HCT116 (cell line): ENCODE measurements around the gene SOST. TPM values are rescaled to one million over a fixed set of nuclear protein-coding genes. Genes with fewer than 3 reads are reported as not detected.

Experiments
- ATAC-seq: fragments of 200-7000 bp; cut with Tn5 transposase; 2 replicates; pipeline ENCODE4 v1.9.1; 2020; ENCODE audit warnings: mild to moderate bottlenecking, moderate library complexity
- BruUV-seq: library from RNA; stranded (reverse); fragments of 400-500 nt; replicated peaks from 2 replicates; lab custom pipeline; 2021; lab: Mats Ljungman, UMichigan
- CTCF ChIA-PET: fragments of 300-600 bp; sonication (Branson Sonifier 250); formaldehyde crosslinking; loops from one replicate; lab custom pipeline; 2021; ENCODE audit warnings: antibody characterized with exemption; lab: Charles Lee
- POLR2A ChIA-PET: fragments of 300-600, 350-600 bp; sonication (Branson Sonifier 250); formaldehyde crosslinking; loops from one replicate; lab custom pipeline; 2021; ENCODE audit warnings: antibody characterized with exemption; lab: Charles Lee
- RAD21 ChIA-PET, 2 experiments: fragments of 300-600 bp; sonication (Branson Sonifier 250); formaldehyde crosslinking; loops; one replicate each; lab custom pipeline; 2023; ENCODE audit warnings: low total read pairs in 2 of 2; ENCODE audit not compliant: uncharacterized antibody in 2 of 2, unreplicated experiment in 2 of 2, low non-redundant PET in 1 of 2; lab: Charles Lee
- DNase-seq: peaks from one replicate; pipeline ENCODE4 v3.0.0-alpha.2; 2010; ENCODE audit warnings: low read depth, low spot score
- H2AFZ ChIP-seq: fragments of 200-600 bp; shearing (Covaris generic), sonication (generic); 2 replicates; pipeline ENCODE4 v1.6.1; 2017; ENCODE audit warnings: low read depth, mixed run types, mixed read lengths, antibody characterized with exemption, low read length; ENCODE audit not compliant: poor library complexity, severe bottlenecking
- H3K27ac ChIP-seq: 2 replicates; pipeline ENCODE4 v1.5.1; 2012; ENCODE audit warnings: low read depth, low read length
- H3K27me3 ChIP-seq: fragments of 200-600 bp; sonication (generic); 2 replicates; pipeline ENCODE4 v1.6.1; 2016; ENCODE audit warnings: mixed run types, low read length, mixed read lengths; ENCODE audit not compliant: insufficient read depth
- H3K36me3 ChIP-seq, 2 experiments: fragments of 200-500 bp in 1 of 2; fragments of 200-600 bp in 1 of 2; sonication (Bioruptor generic) in 1 of 2; sonication (generic) in 1 of 2; 2 replicates each; pipeline versions ENCODE4 v1.5.1 to v1.6.1; 2014 to 2016; ENCODE audit warnings: low read length in 2 of 2, inconsistent platforms in 1 of 2, mixed read lengths in 1 of 2, mixed run types in 1 of 2; ENCODE audit not compliant: insufficient read depth in 2 of 2, control insufficient read depth in 1 of 2
- H3K4me1 ChIP-seq, 2 experiments: fragments of 200-600 bp in 1 of 2; sonication (generic) in 1 of 2; 2 replicates each; pipeline versions ENCODE4 v1.5.1 to v1.6.1; 2012 to 2017; ENCODE audit warnings: low read length in 2 of 2, inconsistent platforms in 1 of 2, mild to moderate bottlenecking in 1 of 2, mixed read lengths in 1 of 2, mixed run types in 1 of 2, moderate library complexity in 1 of 2; ENCODE audit not compliant: insufficient read depth in 2 of 2, control insufficient read depth in 1 of 2
- H3K4me2 ChIP-seq: fragments of 200-600 bp; sonication (generic); 2 replicates; pipeline ENCODE4 v1.6.1; 2017; ENCODE audit warnings: mixed run types, low read length, mixed read lengths
- H3K4me3 ChIP-seq, 2 experiments: fragments of 200-600 bp in 1 of 2; sonication (generic) in 1 of 2; replicated peaks in 1 of 2; 2 replicates each; pipeline ENCODE4 v1.5.1; 2011 to 2016; ENCODE audit warnings: low read length in 2 of 2, control low read depth in 1 of 2, low read depth in 1 of 2, mild to moderate bottlenecking in 1 of 2, mixed read lengths in 1 of 2, mixed run types in 1 of 2
- H3K79me2 ChIP-seq: fragments of 200-600 bp; sonication (generic); 2 replicates; pipeline ENCODE4 v1.6.1; 2017; ENCODE audit warnings: mild to moderate bottlenecking, mixed run types, low read length, moderate library complexity, mixed read lengths; ENCODE audit not compliant: insufficient read depth
- H3K9ac ChIP-seq: fragments of 200-600 bp; sonication (generic); 2 replicates; pipeline ENCODE4 v1.6.1; 2016; ENCODE audit warnings: low read length, mixed read lengths
- H3K9me2 ChIP-seq: fragments of 200-600 bp; sonication (generic), shearing (Covaris generic); 2 replicates; pipeline ENCODE4 v1.6.1; 2017; ENCODE audit warnings: mixed run types, mild to moderate bottlenecking, moderate library complexity; ENCODE audit not compliant: insufficient read depth
- H3K9me3 ChIP-seq, 2 experiments: fragments of 200-500 bp in 1 of 2; fragments of 200-600 bp in 1 of 2; sonication (Bioruptor generic) in 1 of 2; sonication (generic) in 1 of 2; 2 replicates each; pipeline ENCODE4 v1.6.1; 2014 to 2017; ENCODE audit warnings: low read length in 2 of 2, mixed read lengths in 2 of 2, inconsistent platforms in 1 of 2, low read depth in 1 of 2, mild to moderate bottlenecking in 1 of 2, mixed run types in 1 of 2, moderate library complexity in 1 of 2; ENCODE audit not compliant: control insufficient read depth in 1 of 2, insufficient read depth in 1 of 2
- H4K20me1 ChIP-seq: fragments of 200-600 bp; sonication (generic), shearing (Covaris generic); 2 replicates; pipeline ENCODE4 v1.6.1; 2017; ENCODE audit warnings: mixed run types, mild to moderate bottlenecking, moderate library complexity; ENCODE audit not compliant: insufficient read depth
- ATF3 ChIP-seq: IDR thresholded peaks from 2 replicates; pipeline ENCODE4 v1.6.1; 2012
- CEBPB ChIP-seq: IDR thresholded peaks from 2 replicates; pipeline ENCODE4 v1.6.1; 2012; ENCODE audit warnings: low read depth
- EGR1 ChIP-seq: IDR thresholded peaks from 2 replicates; pipeline ENCODE4 v1.6.1; 2012; ENCODE audit warnings: low read depth
- ELF1 ChIP-seq: IDR thresholded peaks from 2 replicates; pipeline ENCODE4 v1.6.1; 2012; ENCODE audit warnings: low read depth, borderline replicate concordance
- EZH2phosphoT487 ChIP-seq: fragments of 200-600 bp; IDR thresholded peaks from 2 replicates; pipeline ENCODE4 v1.6.1; 2018; ENCODE audit warnings: antibody characterized with exemption, borderline replicate concordance
- FOSL1 ChIP-seq: IDR thresholded peaks from 2 replicates; pipeline ENCODE4 v1.6.1; 2012; ENCODE audit warnings: low read depth
- JUND ChIP-seq: IDR thresholded peaks from 2 replicates; pipeline ENCODE4 v1.6.1; 2012
- POLR2A ChIP-seq: IDR thresholded peaks from 2 replicates; pipeline ENCODE4 v1.7.0; 2011; ENCODE audit warnings: borderline replicate concordance; ENCODE audit not compliant: insufficient read depth, insufficient read length; ENCODE audit errors: extremely low read depth
- POLR2AphosphoS5 ChIP-seq: IDR thresholded peaks from 2 replicates; pipeline ENCODE4 v1.6.1; 2011; ENCODE audit warnings: mild to moderate bottlenecking, low read depth, low read length, moderate library complexity
- RAD21 ChIP-seq: IDR thresholded peaks from 2 replicates; pipeline ENCODE4 v1.6.1; 2012; ENCODE audit warnings: low read depth, mild to moderate bottlenecking
- REST ChIP-seq: IDR thresholded peaks from 2 replicates; pipeline ENCODE4 v1.6.1; 2012; ENCODE audit warnings: low read depth
- SIN3A ChIP-seq: IDR thresholded peaks from 2 replicates; pipeline ENCODE4 v1.6.1; 2012; ENCODE audit warnings: low read depth
- SP1 ChIP-seq: IDR thresholded peaks from 2 replicates; pipeline ENCODE4 v1.6.1; 2012; ENCODE audit warnings: low read depth
- SRF ChIP-seq: IDR thresholded peaks from 2 replicates; pipeline ENCODE4 v1.6.1; 2012; ENCODE audit warnings: low read depth
- TCF7L2 ChIP-seq: IDR thresholded peaks from 2 replicates; pipeline ENCODE4 v1.7.0; 2011; ENCODE audit warnings: borderline replicate concordance, inconsistent platforms; ENCODE audit not compliant: insufficient read depth, insufficient read length; ENCODE audit errors: extremely low read depth
- YY1 ChIP-seq: IDR thresholded peaks from 2 replicates; pipeline ENCODE4 v1.6.1; 2011; ENCODE audit warnings: low read length, low read depth, moderate library complexity, mild to moderate bottlenecking; ENCODE audit not compliant: insufficient replicate concordance; ENCODE audit errors: extremely low read depth
- ZFX ChIP-seq: fragments of 450-650 bp; IDR thresholded peaks from 2 replicates; pipeline ENCODE4 v1.6.1; 2017
- ZNF274 ChIP-seq: fragments of 200-500 bp; sonication (Bioruptor generic); IDR thresholded peaks from 2 replicates; pipeline ENCODE4 v1.6.1; 2014; ENCODE audit warnings: mild to moderate bottlenecking, low read depth, low read length, inconsistent platforms
- intact Hi-C: fragments of 100-400 bp; cut with micrococcal nuclease; formaldehyde crosslinking; loops from 2 replicates; pipeline ENCODE4 v1.10.0; 2022
- total RNA-seq: library from RNA; stranded (reverse); gene quantifications from one replicate; pipeline ENCODE4 v1.2.1, GENCODE V29; 2021; ENCODE audit not compliant: unreplicated experiment
- TF ChIP-seq, protein P1 (sequence below): IDR thresholded peaks from 2 replicates; pipeline ENCODE4 v1.6.1; 2012

SOST gene
- total RNA-seq, 1 experiment from 2014 or later: not detected

- intact Hi-C loops: no loop called here
- Histone ChIP-seq H3K79me2 (no peaks in the 10 kb centered on the region), H3K4me1 (peaks cover 0 to 16% of the 10 kb centered on the region in 2 experiments; a peak in 2 of 4 replicates), H2AFZ (no peak overlapping the region), H3K36me3 (no peaks in the 10 kb centered on the region), H3K9ac (no peak overlapping the region), H3K9me2 (no peaks in the 10 kb centered on the region), H3K27me3 (no peaks in the 10 kb centered on the region), H4K20me1 (no peaks in the 10 kb centered on the region), H3K27ac (no peak overlapping the region), H3K4me3 (no peak overlapping the region), H3K9me3 (no peaks in the 10 kb centered on the region), H3K4me2 (no peak overlapping the region)
- BruUV-seq: no TSS peak
- CTCF ChIA-PET: interaction anchor here (1.5 to 7.6 kb wide), 2 partner anchors 61 to 180 kb away, joined by 4 to 158 read pairs; no protein-coding TSS in a partner anchor
- RAD21 ChIA-PET: interaction anchor here in 1 of 2 experiments (0.6 kb wide), 1 partner anchor 179 kb away, joined by 3 read pairs; no protein-coding TSS in a partner anchor
- POLR2A ChIA-PET: no interaction called here
- DNase-seq (no peak), ATAC-seq (no peak)
- TF ChIP-seq ZFX (no peak), ZNF274 (no peak), POLR2A (no peak), JUND (no peak), ATF3 (no peak), RAD21 (no peak), FOSL1 (no peak), TCF7L2 (no peak), SRF (no peak), POLR2AphosphoS5 (no peak), SP1 (no peak), EZH2phosphoT487 (no peak), CEBPB (no peak), EGR1 (no peak), ELF1 (no peak), YY1 (no peak), REST (no peak), SIN3A (no peak)
- TF ChIP-seq, protein P1, sequence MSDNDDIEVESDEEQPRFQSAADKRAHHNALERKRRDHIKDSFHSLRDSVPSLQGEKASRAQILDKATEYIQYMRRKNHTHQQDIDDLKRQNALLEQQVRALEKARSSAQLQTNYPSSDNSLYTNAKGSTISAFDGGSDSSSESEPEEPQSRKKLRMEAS: no peak
Observed at GRCh38 chr17:43757171-43757660, 1.4 kb downstream of the SOST start.
